Upper lobe of left lung (tissue), 6 donors: ENCODE results near the gene COLEC11. TPM values are rescaled to one million over a fixed set of nuclear protein-coding genes. Genes with fewer than 3 reads are reported as not detected.

Source experiments
- ATAC-seq, 2 donors: fragments of 200-7000 bp; cut with Tn5 transposase; one replicate each; pipeline ENCODE4 v1.9.1; 2022; ENCODE audit warnings: mild to moderate bottlenecking in 2 of 2, moderate library complexity in 2 of 2; ENCODE audit not compliant: low FRiP score in 2 of 2
- DNase-seq, 2 donors: peaks; one replicate each; pipeline ENCODE4 v3.0.0-alpha.2; 2019 to 2020
- H3K27ac ChIP-seq, 4 donors: fragments of 200-600 bp; sonication (generic); one replicate each; pipeline ENCODE4 v1.5.1; 2016 to 2019
- H3K27me3 ChIP-seq, 4 donors: fragments of 200-600 bp; sonication (generic); one replicate each; pipeline ENCODE4 v1.5.1; 2017 to 2019
- H3K36me3 ChIP-seq, 4 donors: fragments of 200-600 bp; sonication (generic); one replicate each; pipeline ENCODE4 v1.5.1; 2016 to 2019
- H3K4me1 ChIP-seq, 4 donors: fragments of 200-600 bp; sonication (generic); one replicate each; pipeline ENCODE4 v1.5.1; 2018 to 2019
- H3K4me3 ChIP-seq, 4 donors: fragments of 200-600 bp; sonication (generic); one replicate each; pipeline ENCODE4 v1.5.1; 2017 to 2019; ENCODE audit warnings: mild to moderate bottlenecking in 2 of 4, moderate library complexity in 1 of 4
- H3K9me3 ChIP-seq, 4 donors: fragments of 200-600 bp; sonication (generic); one replicate each; pipeline ENCODE4 v1.5.1; 2018 to 2019
- EP300 ChIP-seq, 4 donors: sonication (generic); formaldehyde crosslinking; IDR thresholded peaks; one replicate each; pipeline ENCODE4 v1.5.1; 2017; ENCODE audit warnings: antibody characterized with exemption in 4 of 4, control low read depth in 2 of 4
- POLR2A ChIP-seq, 4 donors: fragments of 450-650 bp; IDR thresholded peaks; one replicate each; pipeline ENCODE4 v1.5.1; 2016 to 2017; ENCODE audit warnings: antibody characterized with exemption in 4 of 4, mild to moderate bottlenecking in 2 of 4
- POLR2AphosphoS5 ChIP-seq, 2 donors: sonication (generic); formaldehyde crosslinking; IDR thresholded peaks; one replicate each; pipeline ENCODE4 v1.5.1; 2017; ENCODE audit warnings: antibody characterized with exemption in 2 of 2
- WGBS, 2 donors: methylation state at CpG; one replicate each; pipeline ENCODE4 v1.1.5; 2017 to 2018; 5-methylcytosine and 5-hydroxymethylcytosine counted together
- total RNA-seq, 6 donors: library from RNA; depleted of rRNA in 4 of 6; stranded (reverse); fragments of >200 nt in 4 of 6; gene quantifications; one replicate each; pipeline versions ENCODE4 v1.1.0 to v1.2.1, GENCODE V29; 2016 to 2021
- TF ChIP-seq, protein P1 (sequence below), 6 experiments: fragments of 450-650 bp in 4 of 6; fragments of 200-600 bp in 2 of 6; sonication (generic) in 2 of 6; IDR thresholded peaks; one replicate each; pipeline ENCODE4 v1.5.1; 2016 to 2019; ENCODE audit warnings: antibody characterized with exemption in 6 of 6
- donor health status: DM: no; HTN: no; CAD: no; lungs with moderate emphysema.
- donor health status: DM: no; HTN: yes; CAD: no; lungs with severe emphysema.

COLEC11 gene
- total RNA-seq, 6 donors from 2014 or later, result 0.79 to 2.3 (median 1.3) TPM; not detected in 1

DNA sequence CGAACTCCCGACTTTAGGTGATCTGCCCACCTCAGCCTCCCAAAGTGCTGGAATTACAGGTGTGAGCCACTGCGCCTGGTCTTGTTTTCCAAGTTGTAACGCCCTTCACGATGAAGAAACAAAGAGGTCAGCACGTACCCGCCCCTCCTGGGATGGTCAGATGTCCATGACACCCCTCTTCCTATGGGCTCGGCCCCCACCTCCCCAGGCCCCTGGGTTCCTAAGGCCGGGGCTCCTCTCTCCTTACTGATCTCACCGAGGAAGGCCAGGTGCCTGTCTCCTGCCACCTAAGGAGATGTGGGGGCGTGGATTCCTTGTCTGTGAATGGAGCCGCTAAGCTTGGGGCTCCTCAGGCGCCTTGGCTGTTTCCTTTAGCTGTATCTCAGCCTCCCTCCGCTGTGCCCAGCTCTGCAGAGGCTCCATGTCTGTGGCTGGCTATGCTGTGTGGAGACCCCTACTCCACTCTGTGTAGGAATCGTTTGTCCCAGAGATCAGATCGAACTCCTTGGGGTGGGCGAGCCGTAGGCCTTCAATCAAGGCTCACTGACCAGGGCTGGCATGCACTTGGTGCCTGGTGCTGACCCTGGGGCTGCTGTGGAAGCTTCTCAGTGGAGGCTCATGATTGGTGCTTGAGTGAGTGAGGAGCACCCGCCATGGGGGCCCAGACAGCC is 8.8 kb downstream of the COLEC11 start:
- no peaks in the 10 kb centered on the region for H3K36me3 ChIP-seq
- WGBS, 2 donors, result 91 to 92% methylated on average over 12 to 19 of the region's 19 CpGs
- no peaks in the 10 kb centered on the region for H3K9me3 ChIP-seq
- no peaks in the 10 kb centered on the region for H3K27me3 ChIP-seq
- no peak overlapping the region for H3K27ac ChIP-seq
- no peaks in the 10 kb centered on the region for H3K4me1 ChIP-seq
- ATAC-seq (no peak), DNase-seq (no peak)
- H3K4me3 ChIP-seq, result no peak overlapping the region
- TF ChIP-seq, protein P1, sequence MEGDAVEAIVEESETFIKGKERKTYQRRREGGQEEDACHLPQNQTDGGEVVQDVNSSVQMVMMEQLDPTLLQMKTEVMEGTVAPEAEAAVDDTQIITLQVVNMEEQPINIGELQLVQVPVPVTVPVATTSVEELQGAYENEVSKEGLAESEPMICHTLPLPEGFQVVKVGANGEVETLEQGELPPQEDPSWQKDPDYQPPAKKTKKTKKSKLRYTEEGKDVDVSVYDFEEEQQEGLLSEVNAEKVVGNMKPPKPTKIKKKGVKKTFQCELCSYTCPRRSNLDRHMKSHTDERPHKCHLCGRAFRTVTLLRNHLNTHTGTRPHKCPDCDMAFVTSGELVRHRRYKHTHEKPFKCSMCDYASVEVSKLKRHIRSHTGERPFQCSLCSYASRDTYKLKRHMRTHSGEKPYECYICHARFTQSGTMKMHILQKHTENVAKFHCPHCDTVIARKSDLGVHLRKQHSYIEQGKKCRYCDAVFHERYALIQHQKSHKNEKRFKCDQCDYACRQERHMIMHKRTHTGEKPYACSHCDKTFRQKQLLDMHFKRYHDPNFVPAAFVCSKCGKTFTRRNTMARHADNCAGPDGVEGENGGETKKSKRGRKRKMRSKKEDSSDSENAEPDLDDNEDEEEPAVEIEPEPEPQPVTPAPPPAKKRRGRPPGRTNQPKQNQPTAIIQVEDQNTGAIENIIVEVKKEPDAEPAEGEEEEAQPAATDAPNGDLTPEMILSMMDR (IDR thresholded peaks at IDR 0.05), result no peak
- no peak for TF ChIP-seq POLR2AphosphoS5 (IDR thresholded peaks at IDR 0.05)
- no peak for TF ChIP-seq POLR2A (IDR thresholded peaks at IDR 0.05)
- no peak for TF ChIP-seq EP300 (IDR thresholded peaks at IDR 0.05)

DNA sequence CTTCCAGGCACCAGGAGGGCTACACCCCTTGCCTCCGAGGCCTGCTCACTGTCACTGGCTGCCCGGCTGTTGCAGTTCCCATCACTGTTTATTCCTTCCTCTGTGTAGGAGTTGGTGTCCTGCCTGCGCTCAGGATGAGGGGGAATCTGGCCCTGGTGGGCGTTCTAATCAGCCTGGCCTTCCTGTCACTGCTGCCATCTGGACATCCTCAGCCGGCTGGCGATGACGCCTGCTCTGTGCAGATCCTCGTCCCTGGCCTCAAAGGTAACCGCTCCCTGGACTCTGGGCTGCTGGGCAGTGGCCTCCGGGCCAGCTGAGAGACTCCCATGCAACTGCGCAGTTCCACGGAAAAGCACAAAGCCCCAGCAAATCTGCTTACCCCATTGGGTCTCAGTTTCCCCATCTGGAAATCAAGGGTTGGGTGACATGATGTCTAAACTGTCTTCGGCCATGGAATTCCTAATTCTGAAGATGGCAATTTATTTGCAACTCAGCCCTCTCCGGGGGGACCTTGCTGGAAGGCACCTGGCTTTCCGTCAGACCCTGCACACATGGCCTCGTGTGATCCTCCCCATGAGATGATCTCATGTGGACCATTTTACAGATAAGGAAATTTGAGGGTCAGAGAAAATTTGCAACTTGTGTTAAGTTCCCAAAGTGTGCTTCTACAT is 9.4 kb downstream of the COLEC11 start:
- no peak overlapping the region for H3K4me3 ChIP-seq
- H3K9me3 ChIP-seq, result no peaks in the 10 kb centered on the region
- no peaks in the 10 kb centered on the region for H3K27me3 ChIP-seq
- no peak for ATAC-seq
- H3K36me3 ChIP-seq, result no peaks in the 10 kb centered on the region
- no peaks in the 10 kb centered on the region for H3K4me1 ChIP-seq
- DNase-seq, result peak in 1 of 2 donors; percentile 50
- no peak overlapping the region for H3K27ac ChIP-seq
- TF ChIP-seq, protein P1 (IDR thresholded peaks at IDR 0.05), result no peak
- TF ChIP-seq POLR2AphosphoS5 (IDR thresholded peaks at IDR 0.05) (no peak), EP300 (IDR thresholded peaks at IDR 0.05) (no peak), POLR2A (IDR thresholded peaks at IDR 0.05) (no peak)
- 91 to 94% methylated on average over 13 to 15 of the region's 16 CpGs for whole genome bisulfite sequencing, 2 donors

DNA sequence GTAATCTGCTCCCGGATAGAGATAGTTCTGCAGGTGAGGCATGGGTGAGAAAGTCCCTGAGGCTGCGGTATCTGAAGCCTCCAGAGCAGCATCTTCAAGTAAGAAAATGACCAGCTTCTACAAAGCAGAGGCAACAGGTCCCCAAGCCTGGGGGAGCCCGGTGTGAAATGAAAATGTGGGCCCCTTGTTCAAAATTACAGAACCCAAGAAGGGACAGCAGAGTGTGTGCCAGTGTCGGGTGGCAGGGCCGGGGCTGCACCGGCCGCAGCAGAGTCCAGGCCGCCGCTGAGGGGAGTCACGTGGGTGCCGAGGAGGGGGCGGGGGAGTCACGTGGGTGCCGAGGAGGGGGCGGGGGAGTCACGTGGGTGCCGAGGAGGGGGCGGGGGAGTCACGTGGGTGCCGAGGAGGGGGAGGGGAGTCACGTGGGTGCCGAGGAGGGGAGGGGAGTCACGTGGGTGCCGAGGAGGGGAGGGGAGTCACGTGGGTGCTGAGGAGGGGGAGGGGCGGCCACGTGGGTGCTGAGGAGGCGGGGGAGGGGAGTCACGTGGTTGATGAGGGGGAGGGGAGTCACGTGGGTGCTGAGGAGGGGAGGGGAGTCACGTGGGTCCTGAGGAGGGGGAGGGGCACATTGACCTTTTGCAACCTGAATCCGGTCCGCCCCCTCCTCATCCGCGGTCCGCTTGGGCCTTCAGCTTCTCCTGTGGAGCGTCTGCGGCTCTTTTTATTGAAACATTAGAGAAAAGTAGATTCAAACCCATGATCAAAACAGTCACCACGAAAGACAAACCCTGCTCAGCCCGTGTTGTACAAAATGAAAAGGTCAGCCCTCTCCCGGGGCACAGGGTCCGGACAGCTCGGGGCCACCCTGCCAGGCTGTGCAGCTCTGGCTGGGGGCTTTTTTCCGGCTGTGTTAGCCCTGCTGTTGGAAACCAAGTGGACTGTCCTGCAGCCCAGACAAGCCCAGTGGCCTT is 10.4 kb downstream of the COLEC11 start:
- DNase-seq (peak in 1 of 2 donors; percentile 53), ATAC-seq (no peak)
- Histone ChIP-seq H3K9me3 (no peaks in the 10 kb centered on the region), H3K4me1 (no peaks in the 10 kb centered on the region), H3K27ac (no peak overlapping the region), H3K27me3 (no peaks in the 10 kb centered on the region), H3K4me3 (peak overlapping the region in 1 of 4 donors; percentile 10), H3K36me3 (no peaks in the 10 kb centered on the region)
- TF ChIP-seq EP300 (IDR thresholded peaks at IDR 0.05) (no peak), POLR2AphosphoS5 (IDR thresholded peaks at IDR 0.05) (no peak), POLR2A (IDR thresholded peaks at IDR 0.05) (no peak)
- TF ChIP-seq, protein P1 (IDR thresholded peaks at IDR 0.05), result no peak
- WGBS, 2 donors, result 58 to 78% methylated on average over 13 to 25 of the region's 44 CpGs

DNA sequence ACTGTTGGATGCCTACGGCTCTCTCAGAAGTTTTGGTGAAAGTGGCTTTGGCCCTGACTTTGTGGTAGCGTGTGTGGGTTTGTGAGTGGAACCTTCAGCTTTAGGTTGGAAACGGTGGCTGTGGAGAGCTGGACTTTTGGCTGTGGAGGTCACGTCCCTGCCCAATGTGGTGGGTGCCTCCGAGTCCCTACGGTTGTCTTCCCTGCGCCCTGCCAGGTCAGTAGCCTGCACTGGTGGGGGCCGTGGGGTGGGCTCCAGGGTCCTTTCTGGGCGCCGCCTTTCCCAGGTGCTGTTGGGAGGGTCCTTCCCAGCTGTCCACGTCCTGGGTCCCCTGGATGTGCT is 11.1 kb downstream of the COLEC11 start:
- H3K27me3 ChIP-seq, result no peaks in the 10 kb centered on the region
- ATAC-seq (no peak), DNase-seq (no peak)
- no peaks in the 10 kb centered on the region for H3K9me3 ChIP-seq
- no peaks in the 10 kb centered on the region for H3K4me1 ChIP-seq
- H3K27ac ChIP-seq, result no peak overlapping the region
- no peaks in the 10 kb centered on the region for H3K36me3 ChIP-seq
- 87 to 93% methylated on average over 6 to 10 of the region's 11 CpGs for WGBS, 2 donors
- no peak overlapping the region for H3K4me3 ChIP-seq
- TF ChIP-seq EP300 (IDR thresholded peaks at IDR 0.05) (no peak), POLR2A (IDR thresholded peaks at IDR 0.05) (no peak), POLR2AphosphoS5 (IDR thresholded peaks at IDR 0.05) (no peak)
- TF ChIP-seq, protein P1 (IDR thresholded peaks at IDR 0.05), result no peak
